CD4-positive, alpha-beta memory T cell (primary cell): Measurements from ENCODE around the gene PIGN. TPM values are rescaled to one million over a fixed set of nuclear protein-coding genes. Genes with fewer than 3 reads are reported as not detected.
"Not testable (repeated sequence)": the region's sequence is repeated elsewhere in the genome, so short reads cannot be mapped to it uniquely, and the experiment has no call there.

Experiments used
- CTCF ChIA-PET: fragments of 350-600 bp; sonication (Branson Sonifier 250); formaldehyde crosslinking; loops from one replicate; lab custom pipeline; 2021; ENCODE audit warnings: inconsistent platforms; ENCODE audit not compliant: partially characterized antibody; lab: Charles Lee
- POLR2A ChIA-PET: fragments of 350-600 bp; sonication (Branson Sonifier 250); formaldehyde crosslinking; loops from one replicate; lab custom pipeline; 2021; ENCODE audit not compliant: partially characterized antibody; lab: Charles Lee
- DNase-seq, 5 donors: peaks; one replicate each; pipeline versions ENCODE4 v3.0.0 to v3.0.0-alpha.2; 2020 to 2022; ENCODE audit warnings: mixed read lengths in 1 of 5
- H3K27ac ChIP-seq: one replicate; pipeline ENCODE4 v1.7.0; 2013; ENCODE audit warnings: low read depth, low read length
- H3K27me3 ChIP-seq: 2 replicates; pipeline ENCODE4 v1.7.0; 2013; ENCODE audit warnings: mild to moderate bottlenecking, low read length, moderate library complexity; ENCODE audit not compliant: insufficient read depth
- H3K36me3 ChIP-seq: 2 replicates; pipeline ENCODE4 v1.7.0; 2013; ENCODE audit warnings: mild to moderate bottlenecking, low read length, moderate library complexity; ENCODE audit not compliant: insufficient read depth
- H3K4me1 ChIP-seq: 2 replicates; pipeline ENCODE4 v1.7.0; 2013; ENCODE audit warnings: mild to moderate bottlenecking, low read length, moderate library complexity; ENCODE audit not compliant: insufficient read depth
- H3K4me3 ChIP-seq, 2 donors: one replicate each; pipeline ENCODE4 v1.7.0; 2013; ENCODE audit warnings: low read length in 2 of 2, mild to moderate bottlenecking in 1 of 2
- H3K9me3 ChIP-seq, 2 donors: one replicate each; pipeline ENCODE4 v1.7.0; 2013; ENCODE audit warnings: low read length in 2 of 2, control low read depth in 1 of 2; ENCODE audit not compliant: control insufficient read depth in 1 of 2
- H3K27ac Mint-ChIP-seq, 7 donors: one replicate each; pipeline ENCODE4 v1.8.0; 2020 to 2021; ENCODE audit warnings: mixed read lengths in 7 of 7, mild to moderate bottlenecking in 6 of 7, inconsistent platforms in 3 of 7, moderate library complexity in 3 of 7
- H3K27me3 Mint-ChIP-seq, 2 donors: one replicate each; pipeline ENCODE4 v1.8.0; 2020 to 2021; ENCODE audit warnings: mixed read lengths in 2 of 2
- H3K36me3 Mint-ChIP-seq, 2 donors: one replicate each; pipeline ENCODE4 v1.8.0; 2020 to 2021; ENCODE audit warnings: mixed read lengths in 2 of 2, inconsistent platforms in 1 of 2, mild to moderate bottlenecking in 1 of 2
- H3K4me1 Mint-ChIP-seq, 4 donors: one replicate each; pipeline ENCODE4 v1.8.0; 2020 to 2021; ENCODE audit warnings: mixed read lengths in 4 of 4, mild to moderate bottlenecking in 1 of 4
- H3K4me3 Mint-ChIP-seq, 8 donors: one replicate each; pipeline ENCODE4 v1.8.0; 2020 to 2021; ENCODE audit warnings: mixed read lengths in 8 of 8, mild to moderate bottlenecking in 7 of 8, moderate library complexity in 6 of 8, inconsistent platforms in 3 of 8
- H3K9me3 Mint-ChIP-seq, 8 donors: one replicate each; pipeline ENCODE4 v1.8.0; 2020 to 2021; ENCODE audit warnings: mixed read lengths in 8 of 8, mild to moderate bottlenecking in 5 of 8, inconsistent platforms in 3 of 8, moderate library complexity in 1 of 8
- intact Hi-C: fragments of 100-400 bp; cut with micrococcal nuclease; formaldehyde crosslinking; loops from one replicate; pipeline ENCODE4 v1.15.1; 2023
- polyA plus RNA-seq, 2 donors: library from polyadenylated mRNA; unstranded; fragments of 300-500 nt; fragmentation: Illumina TruSeq; gene quantifications; one replicate each; pipeline ENCODE4 v1.2.3, GENCODE V29; 2021
- total RNA-seq, 2 experiments: library from RNA; stranded (reverse); gene quantifications; one replicate each; pipeline ENCODE4 v1.2.3, GENCODE V29; 2021

Gene PIGN
- total and polyA plus RNA-seq, 4 experiments from 2014 or later: 12.9 to 31.0 (median 21.5) TPM

DNA sequence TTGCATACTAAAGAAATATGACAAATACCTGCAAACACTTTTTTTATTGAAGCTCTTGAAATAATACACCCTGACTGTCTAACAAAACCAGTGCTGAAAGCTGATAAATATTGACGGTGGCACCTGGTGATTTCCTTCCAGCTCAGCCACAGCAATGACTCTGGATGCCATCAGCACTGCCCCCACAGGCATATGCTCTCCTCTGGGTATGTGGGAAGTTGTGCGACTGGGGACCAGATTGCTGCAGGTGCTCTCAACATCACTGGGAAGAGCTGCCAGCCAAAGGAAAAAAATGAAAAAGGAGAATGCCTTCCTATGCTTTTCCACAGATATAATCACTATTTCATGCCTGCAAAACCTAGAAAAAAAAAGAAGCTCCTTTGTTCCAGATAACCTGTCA lies 141.5 kb downstream of the PIGN start:
- Mint-ChIP-seq H3K9me3 (peaks cover 0 to 12% (median 9%) of the 10 kb centered on the region in 8 donors), H3K27ac (no peak overlapping the region), H3K4me1 (peaks cover 0 to 1% (median 0%) of the 10 kb centered on the region in 4 donors), H3K27me3 (no peaks in the 10 kb centered on the region), H3K36me3 (peaks cover 22 to 37% of the 10 kb centered on the region in 2 donors), H3K4me3 (no peak overlapping the region)
- Histone ChIP-seq H3K27me3 (no peaks in the 10 kb centered on the region), H3K4me3 (no peak overlapping the region), H3K27ac (no peak overlapping the region), H3K9me3 (no peaks in the 10 kb centered on the region), H3K36me3 (no peaks in the 10 kb centered on the region), H3K4me1 (no peaks in the 10 kb centered on the region)
- no peak for DNase-seq
- intact Hi-C loops: no loop called here
- POLR2A ChIA-PET: no interaction called here
- CTCF ChIA-PET: interaction anchor here (1.1 to 1.3 kb wide), 2 partner anchors 13 to 85 kb away, joined by 3 read pairs; no protein-coding TSS in a partner anchor

GRCh38 chr18:62044490-62045000 lies 142.3 kb downstream of the PIGN start:
- CTCF ChIA-PET: interaction anchor here (1.1 to 1.3 kb wide), 2 partner anchors 12 to 86 kb away, joined by 3 read pairs; no protein-coding TSS in a partner anchor
- H3K4me1 Mint-ChIP-seq: peaks cover 0 to 1% (median 0%) of the 10 kb centered on the region in 4 donors

GRCh38 chr18:62037989-62038778 lies 148.7 kb downstream of the PIGN start:
- H3K9me3 ChIP-seq: no peaks in the 10 kb centered on the region
- H3K4me3 ChIP-seq: no peak overlapping the region
- peaks cover 6% of the 10 kb centered on the region for H3K4me1 ChIP-seq
- intact Hi-C loops: no loop called here
- Mint-ChIP-seq H3K27me3 (no peaks in the 10 kb centered on the region), H3K27ac (no peak overlapping the region), H3K9me3 (no peaks in the 10 kb centered on the region), H3K36me3 (peaks cover 3 to 9% of the 10 kb centered on the region in 2 donors), H3K4me3 (no peak overlapping the region), H3K4me1 (peaks cover 8 to 21% (median 15%) of the 10 kb centered on the region in 4 donors)
- DNase-seq: no peak
- H3K27me3 ChIP-seq: no peaks in the 10 kb centered on the region
- no peak overlapping the region for H3K27ac ChIP-seq
- ChIA-PET CTCF (no interaction called here), POLR2A (no interaction called here)
- H3K36me3 ChIP-seq: no peaks in the 10 kb centered on the region

More at GRCh38 chr18:62044490-62045000, 142.3 kb downstream of the PIGN start:
- Histone ChIP-seq H3K27me3 (no peaks in the 10 kb centered on the region), H3K36me3 (no peaks in the 10 kb centered on the region), H3K27ac (no peak overlapping the region), H3K4me1 (no peaks in the 10 kb centered on the region), H3K9me3 (no peaks in the 10 kb centered on the region), H3K4me3 (no peak overlapping the region)
- Mint-ChIP-seq H3K9me3 (peaks cover 0 to 12% (median 9%) of the 10 kb centered on the region in 8 donors), H3K27ac (peak overlapping the region in 1 of 7 donors; percentile 11), H3K27me3 (no peaks in the 10 kb centered on the region), H3K36me3 (peaks cover 22 to 37% of the 10 kb centered on the region in 2 donors), H3K4me3 (no peak overlapping the region)
- POLR2A ChIA-PET: no interaction called here
- intact Hi-C loops: no loop called here
- DNase-seq: no peak

DNA sequence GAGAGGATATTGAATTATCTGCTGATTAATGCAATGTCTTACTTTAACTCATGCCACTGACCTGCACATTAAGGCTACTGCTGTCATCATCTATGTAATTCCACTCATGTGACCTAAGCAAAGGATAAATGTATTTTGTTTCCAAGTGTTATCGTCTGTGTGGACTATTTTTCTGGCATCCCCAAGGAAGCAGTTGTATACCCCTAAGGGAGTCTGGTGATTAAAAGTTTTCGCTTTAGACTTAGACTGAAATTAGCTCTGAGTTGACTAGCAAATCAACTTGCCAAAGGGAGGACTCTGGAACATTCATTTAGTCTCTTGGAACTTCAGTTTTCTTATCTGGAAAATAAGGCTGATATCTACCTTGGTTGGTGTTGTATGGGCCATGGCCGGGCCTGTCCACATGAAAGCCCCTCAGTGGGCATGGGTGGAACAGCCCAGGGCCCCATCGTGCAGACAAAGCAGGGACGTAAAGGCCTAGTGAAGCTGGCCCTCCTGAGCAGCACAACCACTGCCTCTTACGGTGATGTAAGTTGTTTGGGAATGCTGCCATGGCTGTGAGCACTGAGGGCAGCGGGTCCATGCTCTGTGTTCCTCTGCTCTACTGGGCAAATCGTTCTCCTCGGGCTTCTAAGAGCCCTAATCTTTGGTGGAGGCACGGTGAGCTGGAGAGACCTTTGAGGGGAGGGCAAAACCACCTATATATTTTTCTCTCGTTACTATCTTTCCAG lies 149.7 kb downstream of the PIGN start:
- POLR2A ChIA-PET: no interaction called here
- Mint-ChIP-seq H3K9me3 (no peaks in the 10 kb centered on the region), H3K36me3 (peaks cover 3 to 6% of the 10 kb centered on the region in 2 donors), H3K27me3 (no peaks in the 10 kb centered on the region), H3K4me1 (peaks cover 14 to 28% (median 22%) of the 10 kb centered on the region in 4 donors), H3K4me3 (no peak overlapping the region), H3K27ac (no peak overlapping the region)
- Histone ChIP-seq H3K9me3 (no peaks in the 10 kb centered on the region), H3K36me3 (no peaks in the 10 kb centered on the region), H3K4me1 (peaks cover 6% of the 10 kb centered on the region), H3K4me3 (no peak overlapping the region), H3K27ac (no peak overlapping the region), H3K27me3 (no peaks in the 10 kb centered on the region)
- CTCF ChIA-PET: no interaction called here
- DNase-seq: no peak
- intact Hi-C loops: no loop called here

GRCh38 chr18:62034286-62034685 lies 152.6 kb downstream of the PIGN start:
- H3K36me3 Mint-ChIP-seq, H3K4me3 Mint-ChIP-seq, H3K36me3 ChIP-seq, H3K4me1 ChIP-seq, H3K9me3 ChIP-seq, H3K27me3 ChIP-seq, CTCF ChIA-PET, DNase-seq, H3K27ac Mint-ChIP-seq, H3K4me3 ChIP-seq, intact Hi-C loops, H3K27ac ChIP-seq, H3K9me3 Mint-ChIP-seq, H3K27me3 Mint-ChIP-seq, POLR2A ChIA-PET: not testable (repeated sequence)
- peaks cover 14 to 28% (median 22%) of the 10 kb centered on the region in 4 donors for H3K4me1 Mint-ChIP-seq

GRCh38 chr18:62033756-62034155 lies 153.1 kb downstream of the PIGN start:
- Mint-ChIP-seq H3K9me3 (no peaks in the 10 kb centered on the region), H3K36me3 (no peaks in the 10 kb centered on the region), H3K27ac (peak overlapping the region in 1 of 7 donors; percentile 14), H3K4me1 (peaks cover 14 to 28% (median 22%) of the 10 kb centered on the region in 4 donors), H3K27me3 (peaks cover 0 to 1% of the 10 kb centered on the region in 2 donors), H3K4me3 (peak overlapping the region in 2 of 8 donors; percentile 13 to 20)
- CTCF ChIA-PET: no interaction called here
- POLR2A ChIA-PET: no interaction called here
- DNase-seq: no peak
- H3K4me3 ChIP-seq: no peak overlapping the region
- H3K27ac ChIP-seq: no peak overlapping the region
- no peaks in the 10 kb centered on the region for H3K36me3 ChIP-seq
- intact Hi-C loops: no loop called here
- no peaks in the 10 kb centered on the region for H3K9me3 ChIP-seq
- H3K27me3 ChIP-seq: no peaks in the 10 kb centered on the region
- peaks cover 6% of the 10 kb centered on the region for H3K4me1 ChIP-seq

GRCh38 chr18:62033207-62033606 lies 153.6 kb downstream of the PIGN start:
- no peaks in the 10 kb centered on the region for H3K27me3 ChIP-seq
- H3K4me1 ChIP-seq: peaks cover 6% of the 10 kb centered on the region
- intact Hi-C loops: no loop called here
- no peaks in the 10 kb centered on the region for H3K36me3 ChIP-seq
- H3K27me3 Mint-ChIP-seq: peaks cover 0 to 1% of the 10 kb centered on the region in 2 donors
- no peaks in the 10 kb centered on the region for H3K9me3 ChIP-seq
- ChIA-PET CTCF (no interaction called here), POLR2A (interaction anchor here (0.9 kb wide), 1 partner anchor 216 kb away, joined by 3 read pairs; no protein-coding TSS in a partner anchor)
- H3K36me3 Mint-ChIP-seq: no peaks in the 10 kb centered on the region
- H3K27ac Mint-ChIP-seq: peak overlapping the region in 3 of 7 donors; percentile 10 to 43 (median 14)
- H3K4me3 Mint-ChIP-seq: peak overlapping the region in 3 of 8 donors; percentile 0 to 44 (median 13)
- DNase-seq: peak in 4 of 5 donors; percentile 13 to 46 (median 33)
- peaks cover 14 to 28% (median 22%) of the 10 kb centered on the region in 4 donors for H3K4me1 Mint-ChIP-seq
- no peak overlapping the region for H3K27ac ChIP-seq
- no peak overlapping the region for H3K4me3 ChIP-seq
- H3K9me3 Mint-ChIP-seq: no peaks in the 10 kb centered on the region
